Fibroblast of skin of abdomen (primary cell): ENCODE measurements around the gene ARHGAP15.

Source experiments
- DNase-seq: peaks from one replicate; pipeline ENCODE4 v3.0.0-alpha.2; 2013

The ARHGAP15 gene

GRCh38 chr2:143491131-143491530 is 361.9 kb downstream of the ARHGAP15 start:
- no peak for DNase-seq

- no peak for DNase-seq
Measured at GRCh38 chr2:143493339-143493738, 364.1 kb downstream of the ARHGAP15 start.

DNA sequence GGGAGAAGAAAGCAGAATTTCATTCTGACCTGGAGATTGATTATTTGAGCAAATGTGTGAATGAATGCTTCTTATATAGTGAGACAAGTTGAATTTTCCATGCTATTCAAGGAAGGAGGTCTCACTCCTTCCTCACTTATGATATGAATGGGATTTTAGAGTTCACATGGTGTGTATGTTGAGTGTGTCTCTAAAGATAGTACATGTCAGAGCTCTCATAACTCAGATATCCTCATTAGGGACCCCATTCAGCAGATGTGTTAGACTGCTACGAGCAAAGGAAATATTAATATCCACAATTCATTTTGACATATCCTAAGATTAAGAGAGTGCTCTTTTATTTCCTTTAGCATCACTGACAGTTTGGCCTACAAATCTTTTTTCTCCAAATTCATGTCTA is 368.5 kb downstream of the ARHGAP15 start:
- no peak for DNase-seq

DNA sequence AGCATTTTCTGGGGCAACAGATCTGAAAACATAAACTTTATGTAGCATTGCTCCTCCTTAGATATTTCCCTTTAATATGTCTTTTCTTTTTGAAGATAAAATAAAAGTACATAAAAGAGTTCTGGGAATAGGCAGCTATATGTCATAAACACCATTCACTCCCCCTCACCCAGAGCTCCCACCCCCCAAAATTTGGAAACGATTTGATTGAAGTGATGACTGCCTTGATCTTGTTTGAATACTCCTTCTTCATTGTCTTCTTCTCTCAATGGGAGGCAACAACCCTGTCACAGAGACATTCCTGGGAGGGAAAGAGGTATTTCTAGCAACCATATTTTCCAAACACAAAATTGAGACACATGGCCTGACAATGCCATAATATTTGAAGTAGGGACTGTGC is 369.3 kb downstream of the ARHGAP15 start:
- no peak for DNase-seq

GRCh38 chr2:143499061-143499460 is 369.8 kb downstream of the ARHGAP15 start:
- peak; percentile 21 for DNase-seq

DNA sequence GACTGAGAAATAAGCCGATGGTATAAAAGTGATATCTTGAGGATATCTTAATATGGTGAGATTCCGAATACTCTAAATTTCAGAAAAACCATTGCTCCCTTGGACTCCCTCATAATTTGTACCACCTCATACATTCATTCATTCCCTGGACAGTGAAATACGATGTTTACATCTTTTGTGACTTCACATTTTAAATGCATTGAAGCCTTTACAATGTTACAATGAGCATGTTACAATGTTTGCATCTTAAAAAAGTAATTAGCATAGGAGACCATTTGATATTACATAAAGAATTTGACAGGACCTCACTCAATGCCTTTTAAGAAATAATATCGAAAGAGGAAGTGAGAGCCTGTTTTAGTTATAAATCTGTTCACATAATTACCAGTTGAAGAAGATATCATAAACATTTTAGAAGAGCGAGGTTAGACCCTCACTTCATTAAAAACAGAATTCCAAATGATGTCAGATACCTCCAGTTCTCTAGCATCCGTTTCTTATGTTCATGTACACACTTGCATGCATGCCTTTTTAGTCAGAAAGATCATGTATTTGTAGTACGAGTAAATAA is 372.0 kb downstream of the ARHGAP15 start:
- DNase-seq: no peak

DNA sequence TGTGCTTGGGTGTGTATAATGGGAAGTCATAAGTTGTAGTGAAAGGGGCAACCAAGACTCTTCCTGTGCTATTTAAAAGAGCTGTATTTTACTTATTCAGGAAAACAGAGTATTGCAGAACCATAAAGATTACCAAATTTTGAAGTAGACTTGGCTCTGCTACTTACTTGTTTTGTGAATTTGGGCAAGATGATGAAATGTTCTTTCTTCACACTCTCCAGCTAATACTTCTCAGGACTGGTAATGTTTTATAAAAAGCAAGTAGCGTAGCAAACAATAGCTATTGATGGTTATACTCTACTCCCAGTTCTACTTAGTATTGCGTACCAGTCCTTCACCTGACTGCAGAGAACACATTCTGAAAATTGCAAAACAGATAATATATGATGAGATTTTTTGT is 374.1 kb downstream of the ARHGAP15 start:
- no peak for DNase-seq

- DNase-seq: no peak
Measured at GRCh38 chr2:143504397-143504796, 375.2 kb downstream of the ARHGAP15 start.

DNA sequence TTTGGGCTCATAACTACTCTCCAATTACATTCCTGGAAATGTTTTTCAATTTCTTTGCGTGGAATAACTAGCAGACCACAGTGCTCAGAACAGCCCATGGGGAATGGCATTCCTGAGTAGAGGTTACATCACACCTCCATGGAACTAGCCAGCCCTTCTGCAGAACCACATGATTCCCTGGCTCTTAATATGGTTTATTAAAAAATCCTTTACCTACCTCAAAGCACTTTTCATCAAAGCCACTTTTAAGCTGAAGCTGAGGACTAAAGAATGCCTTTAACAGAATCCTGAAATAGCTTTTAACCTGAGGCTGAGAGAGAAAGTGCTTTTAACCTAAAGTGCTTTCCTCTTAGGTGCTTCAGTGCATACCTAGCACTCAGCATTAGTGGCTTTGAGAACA is 376.3 kb downstream of the ARHGAP15 start:
- DNase-seq: peak; percentile 65

DNA sequence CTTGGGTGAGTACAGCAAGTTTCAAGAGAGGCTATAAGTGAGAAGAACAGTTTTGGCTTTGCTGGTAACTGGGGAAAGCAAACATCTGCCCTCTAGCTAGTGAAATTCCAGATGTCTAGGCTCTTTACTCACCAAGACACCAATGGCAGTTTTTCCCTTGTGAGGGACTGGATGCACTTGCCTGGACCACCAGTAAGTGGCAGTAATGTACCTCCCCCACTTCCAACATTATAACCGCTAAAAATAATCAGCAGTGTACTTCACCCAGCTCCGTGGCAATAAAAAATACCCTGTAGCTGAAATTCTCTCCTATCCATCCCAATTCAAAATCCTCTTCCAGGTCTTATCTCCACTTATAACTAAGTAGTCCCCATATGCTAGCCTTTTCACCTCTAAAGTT is 383.9 kb downstream of the ARHGAP15 start:
- DNase-seq: peak; percentile 67

GRCh38 chr2:143514413-143514812 is 385.2 kb downstream of the ARHGAP15 start:
- DNase-seq: no peak

DNA sequence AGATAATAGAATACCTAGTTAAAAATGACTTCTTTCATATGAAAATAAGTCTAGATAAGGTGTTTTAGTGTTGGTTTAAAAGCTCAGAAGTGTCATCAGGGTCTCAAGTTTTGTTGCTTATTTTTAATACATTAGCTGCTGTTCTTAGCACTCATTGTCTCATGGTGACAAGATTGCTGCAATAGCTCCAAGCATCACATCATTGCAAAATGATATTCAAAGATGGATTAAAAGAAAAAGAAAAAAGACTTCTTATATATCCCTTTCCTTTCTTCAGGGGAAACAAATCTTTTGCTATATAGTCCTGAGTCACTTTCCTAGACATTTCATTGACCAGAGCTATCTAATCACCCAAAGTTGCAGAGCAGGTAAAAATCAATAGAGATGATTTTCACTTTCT is 386.1 kb downstream of the ARHGAP15 start:
- no peak for DNase-seq

GRCh38 chr2:143519521-143519920 is 390.3 kb downstream of the ARHGAP15 start:
- DNase-seq: no peak

DNA sequence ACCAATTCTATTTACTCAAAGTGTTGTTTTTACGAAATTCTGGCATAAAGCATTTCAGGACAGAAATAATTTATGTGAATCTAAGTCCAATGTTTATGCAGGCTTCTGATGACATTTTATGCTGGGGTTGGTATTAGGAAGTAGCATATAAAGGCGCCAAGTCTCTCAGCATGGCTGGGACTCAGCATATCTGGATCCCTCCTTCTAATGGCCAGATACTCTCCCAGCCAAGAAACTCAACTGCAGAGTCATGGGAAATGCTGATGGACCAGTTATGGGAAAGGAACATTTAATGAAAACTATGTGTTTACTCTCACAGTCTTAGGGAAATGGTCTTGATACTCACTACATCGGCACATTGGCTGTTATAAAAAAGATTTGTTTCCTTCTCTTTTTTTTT is 392.2 kb downstream of the ARHGAP15 start:
- DNase-seq: no peak

- DNase-seq: no peak
Measured at GRCh38 chr2:143522699-143523098, 393.5 kb downstream of the ARHGAP15 start.

DNA sequence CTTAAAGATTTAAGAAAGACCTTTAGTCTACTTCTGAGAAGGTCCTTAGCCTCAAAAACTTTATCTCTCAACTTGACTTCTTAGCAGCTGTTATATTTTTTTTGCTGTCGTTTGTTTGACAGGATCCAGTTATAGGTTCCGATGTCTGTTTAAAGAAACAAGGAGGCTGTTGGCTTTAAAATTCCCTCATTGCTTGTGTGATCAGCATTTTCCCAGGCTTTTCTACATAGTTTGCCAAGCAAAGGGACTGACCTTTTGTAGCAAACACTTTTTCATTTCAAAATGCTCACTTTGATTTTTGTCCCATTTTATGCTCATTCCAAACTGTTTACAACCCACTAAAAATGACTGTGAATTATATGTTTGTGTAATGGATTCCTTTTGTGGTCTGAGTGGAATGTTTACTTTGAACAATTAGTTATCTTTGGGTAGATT is 394.9 kb downstream of the ARHGAP15 start:
- DNase-seq: peak; percentile 58

GRCh38 chr2:143524559-143525401 is 395.6 kb downstream of the ARHGAP15 start:
- peak; percentile 37 for DNase-seq

GRCh38 chr2:143525402-143525860 is 396.2 kb downstream of the ARHGAP15 start:
- no peak for DNase-seq

DNA sequence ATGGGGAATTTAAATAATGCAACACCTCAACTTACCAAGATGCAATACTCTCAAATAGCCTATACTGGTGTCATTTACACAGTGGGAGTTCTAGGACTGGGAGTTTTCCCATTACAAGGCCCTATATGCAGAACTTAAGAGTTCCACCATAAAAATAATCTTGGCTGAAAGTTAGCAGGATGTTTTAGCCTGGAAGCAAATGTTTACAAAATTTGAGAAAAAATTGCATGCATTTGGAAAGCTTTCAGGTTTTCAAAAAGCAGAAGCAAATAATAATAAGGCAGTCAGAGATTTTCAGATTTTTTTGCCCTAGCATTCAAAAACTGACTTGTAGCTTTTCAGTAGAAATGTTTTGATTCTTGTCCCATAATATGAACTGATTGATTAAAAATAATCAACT is 397.3 kb downstream of the ARHGAP15 start:
- DNase-seq: no peak

GRCh38 chr2:143528021-143528420 is 398.8 kb downstream of the ARHGAP15 start:
- DNase-seq: peak; percentile 90

DNA sequence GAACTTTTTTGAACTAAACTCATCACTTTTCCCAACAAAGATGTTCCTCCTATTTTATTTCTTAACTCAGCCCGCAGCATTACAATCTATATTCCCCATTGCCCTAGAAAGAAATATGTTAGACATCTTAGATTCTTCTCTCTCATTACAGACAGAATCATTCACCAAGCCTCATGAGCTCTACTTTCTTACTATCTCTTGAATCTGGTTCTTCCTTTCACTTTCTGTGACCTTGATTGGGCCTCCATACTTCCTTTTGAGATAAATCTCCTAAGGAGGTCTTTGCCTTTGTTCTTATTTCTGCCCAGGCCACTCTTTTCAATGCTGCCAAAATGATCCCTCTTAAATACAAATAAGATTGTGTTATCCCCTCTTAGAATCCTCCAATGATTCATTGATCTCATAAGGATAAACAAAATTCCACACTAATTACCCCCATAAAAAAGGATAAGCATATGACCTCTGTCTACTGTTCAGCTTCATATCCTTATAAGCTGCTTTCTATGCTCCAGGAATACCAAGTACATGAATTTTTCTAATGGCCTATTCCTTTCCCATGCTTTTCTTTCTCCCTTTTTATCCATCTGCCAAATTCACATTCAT is 400.0 kb downstream of the ARHGAP15 start:
- no peak for DNase-seq

- DNase-seq: no peak
Measured at GRCh38 chr2:143530758-143531157, 401.5 kb downstream of the ARHGAP15 start.

DNA sequence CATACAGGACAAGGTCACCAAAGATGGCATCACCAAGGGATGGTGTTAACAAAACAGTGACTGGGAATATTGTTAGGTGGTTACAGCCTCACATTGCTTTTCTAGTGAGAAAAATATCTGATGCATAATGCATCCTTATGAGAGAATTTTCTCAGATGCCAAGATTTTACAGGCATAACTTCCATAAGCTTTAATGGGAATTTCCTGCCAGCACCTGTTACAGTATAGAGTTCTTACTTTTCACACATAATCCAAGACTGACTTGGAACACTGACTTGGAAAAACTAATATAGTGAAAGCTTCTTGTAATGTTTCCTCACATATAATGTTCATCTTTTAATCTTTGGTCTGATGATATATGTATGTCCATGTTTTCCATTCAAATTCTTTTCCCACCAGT is 402.8 kb downstream of the ARHGAP15 start:
- no peak for DNase-seq

GRCh38 chr2:143533846-143534245 is 404.6 kb downstream of the ARHGAP15 start:
- DNase-seq: no peak
